Measurements from ENCODE around the gene TMEM183A. TPM values are rescaled to one million over a fixed set of nuclear protein-coding genes. Genes with fewer than 3 reads are reported as not detected.

Gene TMEM183A
- total RNA-seq, 1 donor: 139 TPM

GRCh38 chr1:203040513-203041275, 33.5 kb downstream of the TMEM183A start:
- no peak for DNase-seq (ENCODE audit: low read depth)
- TF ChIP-seq CTCF (IDR thresholded peaks at IDR 0.05; ENCODE audit: insufficient read depth, low read depth, low read length): no peak
- no peak overlapping the region for H3K4me3 ChIP-seq (ENCODE audit: low read depth, low read length)

GRCh38 chr1:203041351-203041932, 34.3 kb downstream of the TMEM183A start:
- DNase-seq (ENCODE audit: low read depth): no peak
- no peak for TF ChIP-seq CTCF (IDR thresholded peaks at IDR 0.05; ENCODE audit: insufficient read depth, low read depth, low read length)
- no peak overlapping the region for H3K4me3 ChIP-seq (ENCODE audit: low read depth, low read length)

GRCh38 chr1:203043830-203044545, 36.8 kb downstream of the TMEM183A start:
- no peak overlapping the region for H3K4me3 ChIP-seq (ENCODE audit: low read depth, low read length)
- TF ChIP-seq CTCF (IDR thresholded peaks at IDR 0.05; ENCODE audit: insufficient read depth, low read depth, low read length): no peak
- no peak for DNase-seq (ENCODE audit: low read depth)

- H3K4me3 ChIP-seq (ENCODE audit: low read depth, low read length): no peak overlapping the region
- no peak for TF ChIP-seq CTCF (IDR thresholded peaks at IDR 0.05; ENCODE audit: insufficient read depth, low read depth, low read length)
- no peak for DNase-seq (ENCODE audit: low read depth)
Observed at GRCh38 chr1:203044546-203045250, 37.5 kb downstream of the TMEM183A start.

GRCh38 chr1:203045336-203045735, 38.2 kb downstream of the TMEM183A start:
- no peak for TF ChIP-seq CTCF (IDR thresholded peaks at IDR 0.05; ENCODE audit: insufficient read depth, low read depth, low read length)
- no peak overlapping the region for H3K4me3 ChIP-seq (ENCODE audit: low read depth, low read length)
- DNase-seq (ENCODE audit: low read depth): no peak

GRCh38 chr1:203045821-203046594, 38.8 kb downstream of the TMEM183A start:
- TF ChIP-seq CTCF (IDR thresholded peaks at IDR 0.05; ENCODE audit: insufficient read depth, low read depth, low read length): no peak
- no peak overlapping the region for H3K4me3 ChIP-seq (ENCODE audit: low read depth, low read length)
- peak; percentile 14 for DNase-seq (ENCODE audit: low read depth)

All from fibroblast of villous mesenchyme (primary cell).